HG02884 (cell line): ENCODE data around the gene SGCD.

Experiments
- ATAC-seq: cut with Tn5 transposase; IDR thresholded peaks from one replicate; pipeline ENCODE4 v1.9.1; 2021; ENCODE audit warnings: mild to moderate bottlenecking, moderate library complexity; ENCODE audit not compliant: unreplicated experiment

Gene SGCD

GRCh38 chr5:156755421-156756087, 428.6 kb downstream of the SGCD start:
- ATAC-seq, result no peak

GRCh38 chr5:156758011-156758791, 431.2 kb downstream of the SGCD start:
- no peak for ATAC-seq

GRCh38 chr5:156759156-156759555, 432.2 kb downstream of the SGCD start:
- ATAC-seq, result no peak

GRCh38 chr5:156762771-156763170, 435.8 kb downstream of the SGCD start:
- ATAC-seq, result no peak

- no peak for ATAC-seq
Observed at GRCh38 chr5:156764176-156764971, 437.4 kb downstream of the SGCD start.

GRCh38 chr5:156774273-156774672, 447.3 kb downstream of the SGCD start:
- no peak for ATAC-seq

GRCh38 chr5:156778139-156778706, 451.3 kb downstream of the SGCD start:
- ATAC-seq, result no peak

- ATAC-seq, result no peak
Observed at GRCh38 chr5:156778752-156779151, 451.8 kb downstream of the SGCD start.

GRCh38 chr5:156779436-156779835, 452.5 kb downstream of the SGCD start:
- ATAC-seq, result no peak

GRCh38 chr5:156783092-156783491, 456.1 kb downstream of the SGCD start:
- ATAC-seq, result no peak

- no peak for ATAC-seq
Observed at GRCh38 chr5:156794687-156795086, 467.7 kb downstream of the SGCD start.

GRCh38 chr5:156798201-156798600, 471.2 kb downstream of the SGCD start:
- no peak for ATAC-seq

- no peak for ATAC-seq
Observed at GRCh38 chr5:156799171-156799570, 472.2 kb downstream of the SGCD start.

- ATAC-seq, result no peak
Observed at GRCh38 chr5:156800929-156801328, 474.0 kb downstream of the SGCD start.

- no peak for ATAC-seq
Observed at GRCh38 chr5:156802501-156802900, 475.5 kb downstream of the SGCD start.

- ATAC-seq, result no peak
Observed at GRCh38 chr5:156803404-156803803, 476.4 kb downstream of the SGCD start.

- ATAC-seq, result no peak
Observed at GRCh38 chr5:156812959-156813358, 486.0 kb downstream of the SGCD start.

- ATAC-seq, result peak; percentile 70
Observed at GRCh38 chr5:156815988-156816599, 489.1 kb downstream of the SGCD start.
